ENCODE results near the gene OR1N1. TPM values are rescaled to one million over a fixed set of nuclear protein-coding genes. Genes with fewer than 3 reads are reported as not detected.

Gene OR1N1, protein sequence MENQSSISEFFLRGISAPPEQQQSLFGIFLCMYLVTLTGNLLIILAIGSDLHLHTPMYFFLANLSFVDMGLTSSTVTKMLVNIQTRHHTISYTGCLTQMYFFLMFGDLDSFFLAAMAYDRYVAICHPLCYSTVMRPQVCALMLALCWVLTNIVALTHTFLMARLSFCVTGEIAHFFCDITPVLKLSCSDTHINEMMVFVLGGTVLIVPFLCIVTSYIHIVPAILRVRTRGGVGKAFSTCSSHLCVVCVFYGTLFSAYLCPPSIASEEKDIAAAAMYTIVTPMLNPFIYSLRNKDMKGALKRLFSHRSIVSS
- total RNA-seq: not detected
- polyA plus RNA-seq: not detected
- long read RNA-seq, donor 1: 0 reads
- long read RNA-seq, donor 2: 0 reads
- long read RNA-seq, donor 3: 0 reads

- WGBS, 2 donors: 90 to 94% methylated on average over 3 of the region's 3 CpGs
- no peak for ATAC-seq
Measured at GRCh38 chr9:122527193-122527592, at the start of gene OR1N1. Gene OR1N1 (minus strand): TSS chr9:122527293. CDS start chr9:122527293, 0 bp downstream.

DNA sequence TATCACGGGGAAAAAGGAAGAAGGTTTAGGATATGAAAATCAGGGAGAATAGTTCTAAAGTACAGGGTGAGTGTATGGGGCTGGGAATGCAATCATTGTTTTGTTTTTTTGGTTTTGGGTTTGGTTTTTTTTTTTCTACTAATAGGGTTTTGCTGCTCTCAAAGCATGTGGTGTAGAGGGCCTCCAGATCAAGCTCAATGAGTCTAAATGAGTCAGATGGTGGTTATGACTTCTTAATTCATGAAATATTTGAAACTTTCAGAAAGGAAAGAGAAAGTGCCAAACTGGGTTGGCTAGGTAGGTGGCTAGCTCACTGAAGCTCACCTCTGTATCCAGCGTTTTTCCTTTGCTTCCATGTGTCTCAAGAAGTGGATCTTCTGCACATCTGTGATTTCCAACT is 45.4 kb upstream of the OR1N1 start:
- 68 to 73% methylated on average over 2 of the region's 2 CpGs for WGBS, 2 donors
- no peaks in the 10 kb centered on the region for H3K4me1 ChIP-seq
- TF ChIP-seq, protein P1, sequence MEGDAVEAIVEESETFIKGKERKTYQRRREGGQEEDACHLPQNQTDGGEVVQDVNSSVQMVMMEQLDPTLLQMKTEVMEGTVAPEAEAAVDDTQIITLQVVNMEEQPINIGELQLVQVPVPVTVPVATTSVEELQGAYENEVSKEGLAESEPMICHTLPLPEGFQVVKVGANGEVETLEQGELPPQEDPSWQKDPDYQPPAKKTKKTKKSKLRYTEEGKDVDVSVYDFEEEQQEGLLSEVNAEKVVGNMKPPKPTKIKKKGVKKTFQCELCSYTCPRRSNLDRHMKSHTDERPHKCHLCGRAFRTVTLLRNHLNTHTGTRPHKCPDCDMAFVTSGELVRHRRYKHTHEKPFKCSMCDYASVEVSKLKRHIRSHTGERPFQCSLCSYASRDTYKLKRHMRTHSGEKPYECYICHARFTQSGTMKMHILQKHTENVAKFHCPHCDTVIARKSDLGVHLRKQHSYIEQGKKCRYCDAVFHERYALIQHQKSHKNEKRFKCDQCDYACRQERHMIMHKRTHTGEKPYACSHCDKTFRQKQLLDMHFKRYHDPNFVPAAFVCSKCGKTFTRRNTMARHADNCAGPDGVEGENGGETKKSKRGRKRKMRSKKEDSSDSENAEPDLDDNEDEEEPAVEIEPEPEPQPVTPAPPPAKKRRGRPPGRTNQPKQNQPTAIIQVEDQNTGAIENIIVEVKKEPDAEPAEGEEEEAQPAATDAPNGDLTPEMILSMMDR (IDR thresholded peaks at IDR 0.05): no peak

More at GRCh38 chr9:122527193-122527592, at the start of gene OR1N1:
- Histone ChIP-seq H3K4me3 (no peak within 1 kb of the TSS), H3K9me3 (no peaks in the 10 kb centered on the region), H3K4me1 (no peaks in the 10 kb centered on the region), H3K27me3 (peaks cover 0 to 14% (median 9%) of the 10 kb centered on the region in 7 donors), H3K36me3 (no peaks in the 10 kb centered on the region), H3K27ac (no peak within 1 kb of the TSS)
- DNase-seq: no peak
- intact Hi-C loops (cut with DNase I): no loop called here
- TF ChIP-seq, protein P1 (IDR thresholded peaks at IDR 0.05): no peak

DNA sequence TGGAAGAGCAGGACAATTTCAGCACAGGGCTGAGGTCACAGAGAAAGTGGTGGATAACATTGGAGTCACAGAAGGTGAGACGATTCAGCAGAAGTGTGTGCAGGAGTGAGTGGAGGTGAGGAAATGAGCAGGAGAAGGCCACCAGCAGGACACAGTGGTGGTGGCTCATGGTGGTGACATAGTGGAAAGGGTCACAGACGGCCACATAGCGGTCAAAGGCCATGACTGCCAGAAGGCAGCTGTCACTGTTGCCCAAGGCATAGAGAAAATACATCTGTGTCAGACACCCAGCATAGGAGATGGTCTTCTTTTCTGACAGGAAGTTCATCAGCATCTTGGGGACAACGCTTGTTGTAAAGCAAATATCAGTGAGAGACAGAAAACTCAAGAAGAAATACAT is 40.8 kb upstream of the OR1N1 start:
- WGBS, 2 donors: 86 to 90% methylated on average over 4 of the region's 4 CpGs
- Histone ChIP-seq H3K9me3 (peaks cover 0 to 12% (median 0%) of the 10 kb centered on the region in 11 donors), H3K4me1 (no peaks in the 10 kb centered on the region), H3K36me3 (no peaks in the 10 kb centered on the region), H3K27ac (no peak overlapping the region), H3K27me3 (peaks cover 0 to 11% (median 0%) of the 10 kb centered on the region in 7 donors), H3K4me3 (no peak overlapping the region)
- DNase-seq: no peak
- TF ChIP-seq, protein P1 (IDR thresholded peaks at IDR 0.05): no peak
- ATAC-seq: no peak
- intact Hi-C loops (cut with DNase I): no loop called here

More for the DNA sequence above, 45.4 kb upstream of the OR1N1 start:
- DNase-seq (no peak), ATAC-seq (no peak)
- Histone ChIP-seq H3K27ac (no peak overlapping the region), H3K9me3 (peaks cover 0 to 19% (median 5%) of the 10 kb centered on the region in 11 donors), H3K4me3 (no peak overlapping the region), H3K36me3 (no peaks in the 10 kb centered on the region), H3K27me3 (no peaks in the 10 kb centered on the region)
- intact Hi-C loops (cut with DNase I): no loop called here

- peaks cover 0 to 11% (median 0%) of the 10 kb centered on the region in 7 donors for H3K27me3 ChIP-seq
- TF ChIP-seq, protein P1 (IDR thresholded peaks at IDR 0.05): no peak
- H3K4me1 ChIP-seq: no peaks in the 10 kb centered on the region
- no peak for DNase-seq
- 40 to 41% methylated on average over 9 of the region's 9 CpGs for WGBS, 2 donors
- H3K4me3 ChIP-seq: no peak overlapping the region
- intact Hi-C loops (cut with DNase I): no loop called here
- peaks cover 0 to 22% (median 6%) of the 10 kb centered on the region in 11 donors for H3K9me3 ChIP-seq
- no peak overlapping the region for H3K27ac ChIP-seq
- H3K36me3 ChIP-seq: no peaks in the 10 kb centered on the region
- ATAC-seq: no peak
Measured at GRCh38 chr9:122562134-122562760, 35.2 kb upstream of the OR1N1 start.

Measured in heart right ventricle (tissue), 16 donors.